Neural cell (in vitro differentiated cells): ENCODE data around the gene RGS16. TPM values are rescaled to one million over a fixed set of nuclear protein-coding genes. Genes with fewer than 3 reads are reported as not detected.

ENCODE experiments used
- H2AFZ ChIP-seq: fragments of 200-600, 300-800 bp; sonication (generic), shearing (Covaris generic); 2 replicates; pipeline ENCODE4 v1.6.0; 2014; ENCODE audit warnings: low read depth, mild to moderate bottlenecking, antibody characterized with exemption, low read length, moderate library complexity
- H3F3A ChIP-seq: fragments of 200-600 bp; shearing (Covaris generic); 2 replicates; pipeline ENCODE4 v1.6.1; 2016; ENCODE audit warnings: mild to moderate bottlenecking, moderate library complexity, mixed read lengths, antibody characterized with exemption, low read length; ENCODE audit not compliant: insufficient read depth, poor library complexity, severe bottlenecking
- H3K27ac ChIP-seq: fragments of 200-600, 300-800 bp; sonication (generic), shearing (Covaris generic); 2 replicates; pipeline ENCODE4 v1.5.1; 2014; ENCODE audit warnings: mild to moderate bottlenecking, low read length, moderate library complexity
- H3K27me3 ChIP-seq: fragments of 300-800, 200-600 bp; sonication (generic), shearing (Covaris generic); 2 replicates; pipeline ENCODE4 v1.6.0; 2014; ENCODE audit warnings: mild to moderate bottlenecking, low read depth, low read length, moderate library complexity; ENCODE audit not compliant: insufficient read depth
- H3K36me3 ChIP-seq: fragments of 300-800, 200-600 bp; sonication (generic), shearing (Covaris generic); 2 replicates; pipeline ENCODE4 v1.5.1; 2014; ENCODE audit warnings: mild to moderate bottlenecking, antibody characterized with exemption, low read length, moderate library complexity; ENCODE audit not compliant: insufficient read depth
- H3K4me2 ChIP-seq: fragments of 300-800, 200-600 bp; sonication (generic), shearing (Covaris generic); 2 replicates; pipeline ENCODE4 v1.6.0; 2014; ENCODE audit warnings: mild to moderate bottlenecking, low read length
- H3K4me3 ChIP-seq: fragments of 300-800, 200-600 bp; sonication (generic), shearing (Covaris generic); 2 replicates; pipeline ENCODE4 v1.5.1; 2014; ENCODE audit warnings: mild to moderate bottlenecking, low read length, moderate library complexity
- H3K79me2 ChIP-seq: fragments of 200-600 bp; shearing (Covaris generic); replicated peaks from 2 replicates; pipeline ENCODE4 v1.6.0; 2014; ENCODE audit warnings: mild to moderate bottlenecking, low read length, moderate library complexity; ENCODE audit not compliant: insufficient read depth
- H3K9ac ChIP-seq: fragments of 300-800, 200-600 bp; sonication (generic), shearing (Covaris generic); 2 replicates; pipeline ENCODE4 v1.6.1; 2016; ENCODE audit warnings: mild to moderate bottlenecking, low read length, mixed read lengths
- H3K9me2 ChIP-seq: fragments of 200-600 bp; shearing (Covaris generic); 2 replicates; pipeline ENCODE4 v1.6.1; 2016; ENCODE audit warnings: mild to moderate bottlenecking, low read length, mixed read lengths; ENCODE audit not compliant: insufficient read depth
- H3K9me3 ChIP-seq: fragments of 200-600, 300-800 bp; sonication (generic), shearing (Covaris generic); 2 replicates; pipeline ENCODE4 v1.6.1; 2016; ENCODE audit warnings: mild to moderate bottlenecking, mixed run types, low read length, moderate library complexity, mixed read lengths
- H4K20me1 ChIP-seq: fragments of 200-600 bp; shearing (Covaris generic); 2 replicates; pipeline ENCODE4 v1.6.1; 2016; ENCODE audit warnings: mild to moderate bottlenecking, mixed run types; ENCODE audit not compliant: insufficient read depth
- EP300 ChIP-seq: fragments of 450-650 bp; conservative IDR thresholded peaks from 2 replicates; pipeline ENCODE4 v1.6.1; 2014; ENCODE audit warnings: antibody characterized with exemption, mild to moderate bottlenecking, moderate library complexity; ENCODE audit not compliant: poor library complexity, severe bottlenecking
- EZH2 ChIP-seq: fragments of 200-600, 300-800 bp; shearing (Covaris generic), sonication (generic); IDR thresholded peaks from 2 replicates; pipeline ENCODE4 v1.6.1; 2014; ENCODE audit warnings: antibody characterized with exemption, low read length, borderline replicate concordance, mild to moderate bottlenecking; ENCODE audit not compliant: insufficient read depth, poor library complexity, severe bottlenecking
- POLR2AphosphoS5 ChIP-seq: IDR thresholded peaks from 2 replicates; pipeline ENCODE4 v1.6.1; 2012
- RAD21 ChIP-seq: fragments of 450-650 bp; conservative IDR thresholded peaks from 2 replicates; pipeline ENCODE4 v1.6.1; 2014; ENCODE audit warnings: antibody characterized with exemption, mild to moderate bottlenecking, moderate library complexity
- SMC3 ChIP-seq: fragments of 450-650 bp; conservative IDR thresholded peaks from 2 replicates; pipeline ENCODE4 v1.6.1; 2014; ENCODE audit warnings: antibody characterized with exemption, mild to moderate bottlenecking, moderate library complexity; ENCODE audit not compliant: poor library complexity
- polyA plus RNA-seq: library from polyadenylated mRNA; depleted of rRNA; stranded (reverse); fragments of >200 nt; gene quantifications from 2 replicates; pipeline ENCODE4 v1.2.3, GENCODE V29; 2014
- TF ChIP-seq, protein P1 (sequence below): fragments of 450-650 bp; IDR thresholded peaks from 2 replicates; pipeline ENCODE4 v1.5.1; 2014; ENCODE audit warnings: antibody characterized with exemption, mild to moderate bottlenecking, moderate library complexity; ENCODE audit not compliant: poor library complexity, severe bottlenecking
- TF ChIP-seq, protein P2 (sequence below): IDR thresholded peaks from 2 replicates; pipeline ENCODE4 v1.6.1; 2012; ENCODE audit warnings: borderline replicate concordance

RGS16 gene
- polyA plus RNA-seq, 1 donor from 2014 or later = 1.1 TPM

DNA sequence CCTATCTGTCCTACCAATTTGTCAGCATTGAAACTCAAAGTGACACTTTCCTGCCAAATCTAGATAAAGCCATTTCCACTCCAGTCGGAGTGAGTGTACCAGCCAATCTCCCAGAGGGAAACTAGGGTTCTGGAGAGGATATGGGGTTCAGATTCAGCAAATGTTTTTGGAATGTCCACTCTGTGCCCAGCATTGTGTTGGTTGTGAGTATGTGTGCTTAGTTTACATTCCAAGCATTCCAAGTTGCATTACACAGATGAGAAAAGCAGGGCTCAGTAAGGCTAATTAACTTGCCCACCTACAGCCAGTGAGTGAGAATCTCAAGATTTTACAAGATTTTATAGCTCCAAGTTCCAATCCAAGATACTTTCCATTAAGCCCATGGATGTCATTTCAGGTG, 26.4 kb upstream of the RGS16 start (continued):
- TF ChIP-seq, protein P1, sequence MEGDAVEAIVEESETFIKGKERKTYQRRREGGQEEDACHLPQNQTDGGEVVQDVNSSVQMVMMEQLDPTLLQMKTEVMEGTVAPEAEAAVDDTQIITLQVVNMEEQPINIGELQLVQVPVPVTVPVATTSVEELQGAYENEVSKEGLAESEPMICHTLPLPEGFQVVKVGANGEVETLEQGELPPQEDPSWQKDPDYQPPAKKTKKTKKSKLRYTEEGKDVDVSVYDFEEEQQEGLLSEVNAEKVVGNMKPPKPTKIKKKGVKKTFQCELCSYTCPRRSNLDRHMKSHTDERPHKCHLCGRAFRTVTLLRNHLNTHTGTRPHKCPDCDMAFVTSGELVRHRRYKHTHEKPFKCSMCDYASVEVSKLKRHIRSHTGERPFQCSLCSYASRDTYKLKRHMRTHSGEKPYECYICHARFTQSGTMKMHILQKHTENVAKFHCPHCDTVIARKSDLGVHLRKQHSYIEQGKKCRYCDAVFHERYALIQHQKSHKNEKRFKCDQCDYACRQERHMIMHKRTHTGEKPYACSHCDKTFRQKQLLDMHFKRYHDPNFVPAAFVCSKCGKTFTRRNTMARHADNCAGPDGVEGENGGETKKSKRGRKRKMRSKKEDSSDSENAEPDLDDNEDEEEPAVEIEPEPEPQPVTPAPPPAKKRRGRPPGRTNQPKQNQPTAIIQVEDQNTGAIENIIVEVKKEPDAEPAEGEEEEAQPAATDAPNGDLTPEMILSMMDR = no peak

DNA sequence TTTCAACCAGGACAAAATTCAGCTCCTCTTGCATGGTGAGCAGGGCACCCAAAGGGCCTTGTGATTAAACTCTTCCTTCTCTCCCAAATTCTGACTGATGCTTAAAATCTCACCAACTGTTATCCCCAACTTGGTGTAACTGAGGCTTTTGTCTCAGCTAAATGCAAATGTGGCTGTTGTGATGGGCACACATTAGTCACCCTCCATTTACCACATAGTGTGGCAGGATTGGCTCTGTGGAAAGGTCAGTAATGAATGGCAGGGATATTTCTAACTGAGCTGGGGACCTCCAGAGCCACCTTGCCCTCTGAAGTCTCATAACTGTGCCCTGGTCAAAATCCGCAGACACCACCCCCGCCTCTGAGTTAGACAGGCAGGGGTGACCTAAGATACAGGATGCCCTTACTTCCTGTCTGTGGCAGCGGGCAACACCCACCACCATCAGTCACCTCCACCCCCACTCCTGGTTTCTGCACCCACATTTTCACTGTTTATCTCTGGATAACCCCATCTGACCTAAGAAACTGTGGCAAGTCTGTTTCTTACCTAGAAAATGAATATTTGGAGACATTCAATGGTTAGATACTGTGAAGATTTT, 25.4 kb upstream of the RGS16 start:
- no peak overlapping the region for H3K27ac ChIP-seq
- TF ChIP-seq SMC3 (no peak), POLR2AphosphoS5 (no peak), EP300 (no peak), EZH2 (no peak)
- TF ChIP-seq, protein P1 = no peak
- TF ChIP-seq, protein P2, sequence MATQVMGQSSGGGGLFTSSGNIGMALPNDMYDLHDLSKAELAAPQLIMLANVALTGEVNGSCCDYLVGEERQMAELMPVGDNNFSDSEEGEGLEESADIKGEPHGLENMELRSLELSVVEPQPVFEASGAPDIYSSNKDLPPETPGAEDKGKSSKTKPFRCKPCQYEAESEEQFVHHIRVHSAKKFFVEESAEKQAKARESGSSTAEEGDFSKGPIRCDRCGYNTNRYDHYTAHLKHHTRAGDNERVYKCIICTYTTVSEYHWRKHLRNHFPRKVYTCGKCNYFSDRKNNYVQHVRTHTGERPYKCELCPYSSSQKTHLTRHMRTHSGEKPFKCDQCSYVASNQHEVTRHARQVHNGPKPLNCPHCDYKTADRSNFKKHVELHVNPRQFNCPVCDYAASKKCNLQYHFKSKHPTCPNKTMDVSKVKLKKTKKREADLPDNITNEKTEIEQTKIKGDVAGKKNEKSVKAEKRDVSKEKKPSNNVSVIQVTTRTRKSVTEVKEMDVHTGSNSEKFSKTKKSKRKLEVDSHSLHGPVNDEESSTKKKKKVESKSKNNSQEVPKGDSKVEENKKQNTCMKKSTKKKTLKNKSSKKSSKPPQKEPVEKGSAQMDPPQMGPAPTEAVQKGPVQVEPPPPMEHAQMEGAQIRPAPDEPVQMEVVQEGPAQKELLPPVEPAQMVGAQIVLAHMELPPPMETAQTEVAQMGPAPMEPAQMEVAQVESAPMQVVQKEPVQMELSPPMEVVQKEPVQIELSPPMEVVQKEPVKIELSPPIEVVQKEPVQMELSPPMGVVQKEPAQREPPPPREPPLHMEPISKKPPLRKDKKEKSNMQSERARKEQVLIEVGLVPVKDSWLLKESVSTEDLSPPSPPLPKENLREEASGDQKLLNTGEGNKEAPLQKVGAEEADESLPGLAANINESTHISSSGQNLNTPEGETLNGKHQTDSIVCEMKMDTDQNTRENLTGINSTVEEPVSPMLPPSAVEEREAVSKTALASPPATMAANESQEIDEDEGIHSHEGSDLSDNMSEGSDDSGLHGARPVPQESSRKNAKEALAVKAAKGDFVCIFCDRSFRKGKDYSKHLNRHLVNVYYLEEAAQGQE = no peak
- no peak overlapping the region for H3K4me3 ChIP-seq

DNA sequence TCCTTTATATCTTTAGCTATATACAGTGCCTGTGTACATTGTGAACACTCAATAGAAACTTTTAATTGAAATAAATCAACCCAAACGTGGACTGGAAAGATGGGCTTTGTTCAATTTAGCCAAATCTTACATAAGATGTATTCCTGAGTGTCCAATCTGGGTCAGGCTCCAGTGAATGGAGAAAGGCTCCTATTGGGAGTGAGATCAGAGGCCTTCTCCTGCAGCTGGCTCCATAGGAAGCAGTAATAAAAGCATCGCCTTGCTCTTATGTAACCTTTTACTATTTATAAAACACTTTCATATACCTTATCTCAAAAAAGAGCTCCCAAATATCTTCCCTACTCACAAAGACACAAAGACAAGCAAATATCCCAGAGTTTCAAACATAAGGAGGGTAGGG, 24.9 kb upstream of the RGS16 start:
- no peak overlapping the region for H3K4me2 ChIP-seq
- no peaks in the 10 kb centered on the region for H3K9me2 ChIP-seq
- no peaks in the 10 kb centered on the region for H3F3A ChIP-seq
- no peak overlapping the region for H2AFZ ChIP-seq
- H3K36me3 ChIP-seq = no peaks in the 10 kb centered on the region
- H4K20me1 ChIP-seq = no peaks in the 10 kb centered on the region
- no peaks in the 10 kb centered on the region for H3K27me3 ChIP-seq
- H3K27ac ChIP-seq = no peak overlapping the region
- no peaks in the 10 kb centered on the region for H3K9me3 ChIP-seq
- TF ChIP-seq EZH2 (no peak), RAD21 (no peak), EP300 (no peak)
- TF ChIP-seq, protein P1 = no peak
- no peak overlapping the region for H3K4me3 ChIP-seq
- H3K79me2 ChIP-seq = no peaks in the 10 kb centered on the region
- H3K9ac ChIP-seq = no peak overlapping the region

More for the DNA sequence above, 25.4 kb upstream of the RGS16 start:
- no peaks in the 10 kb centered on the region for H4K20me1 ChIP-seq
- no peaks in the 10 kb centered on the region for H3K79me2 ChIP-seq
- H3K9me2 ChIP-seq = no peaks in the 10 kb centered on the region
- no peaks in the 10 kb centered on the region for H3K27me3 ChIP-seq
- H3K9ac ChIP-seq = no peak overlapping the region
- H3K4me2 ChIP-seq = no peak overlapping the region
- H3F3A ChIP-seq = no peaks in the 10 kb centered on the region
- no peak overlapping the region for H2AFZ ChIP-seq
- no peaks in the 10 kb centered on the region for H3K9me3 ChIP-seq
- no peaks in the 10 kb centered on the region for H3K36me3 ChIP-seq
